CD1c-positive myeloid dendritic cell (primary cell): Measurements from ENCODE around the gene RAB4A.
"Not testable (repeated sequence)": the region's sequence is repeated elsewhere in the genome, so short reads cannot be mapped to it uniquely, and the experiment has no call there.

Source experiments
- DNase-seq: peaks from one replicate; pipeline ENCODE4 v3.0.0-alpha.2; 2016; ENCODE audit errors: extremely low spot score

The RAB4A gene

GRCh38 chr1:229298420-229298819 lies 27.5 kb downstream of the RAB4A start:
- no peak for DNase-seq

- DNase-seq, result no peak
These were observed 28.1 kb downstream of the RAB4A start for GRCh38 chr1:229298887-229299503.

- no peak for DNase-seq
These were observed 29.3 kb downstream of the RAB4A start for GRCh38 chr1:229300099-229300757.

- no peak for DNase-seq
These were observed 31.8 kb downstream of the RAB4A start for GRCh38 chr1:229302740-229303139.

GRCh38 chr1:229303855-229304254 lies 32.9 kb downstream of the RAB4A start:
- no peak for DNase-seq

- DNase-seq, result no peak
These were observed 34.5 kb downstream of the RAB4A start for GRCh38 chr1:229305392-229305791.

- DNase-seq, result no peak
These were observed 38.2 kb downstream of the RAB4A start for GRCh38 chr1:229309074-229309473.

- DNase-seq, result no peak
These were observed 38.8 kb downstream of the RAB4A start for GRCh38 chr1:229309684-229310083.

GRCh38 chr1:229310833-229311232 lies 39.9 kb downstream of the RAB4A start:
- no peak for DNase-seq

GRCh38 chr1:229316166-229316565 lies 45.3 kb downstream of the RAB4A start:
- DNase-seq, result no peak

GRCh38 chr1:229318056-229318455 lies 47.1 kb downstream of the RAB4A start:
- no peak for DNase-seq

GRCh38 chr1:229319487-229319886 lies 48.6 kb downstream of the RAB4A start:
- no peak for DNase-seq

GRCh38 chr1:229323201-229323600 lies 52.3 kb downstream of the RAB4A start:
- no peak for DNase-seq

GRCh38 chr1:229323885-229324553 lies 53.1 kb downstream of the RAB4A start:
- DNase-seq, result no peak

- DNase-seq, result no peak
These were observed 54.5 kb downstream of the RAB4A start for GRCh38 chr1:229325401-229325800.

- no peak for DNase-seq
These were observed 55.1 kb downstream of the RAB4A start for GRCh38 chr1:229325853-229326487.

- no peak for DNase-seq
These were observed 55.7 kb downstream of the RAB4A start for GRCh38 chr1:229326601-229327000.

GRCh38 chr1:229327765-229328164 lies 56.9 kb downstream of the RAB4A start:
- not testable (repeated sequence) for DNase-seq

- no peak for DNase-seq
These were observed 57.9 kb downstream of the RAB4A start for GRCh38 chr1:229328598-229329362.

GRCh38 chr1:229334269-229334668 lies 63.4 kb downstream of the RAB4A start:
- DNase-seq, result no peak

- no peak for DNase-seq
These were observed 63.8 kb downstream of the RAB4A start for GRCh38 chr1:229334716-229335115.

GRCh38 chr1:229336345-229336744 lies 65.4 kb downstream of the RAB4A start:
- DNase-seq, result no peak
